ENCODE measurements around the gene RDH11. TPM values are rescaled to one million over a fixed set of nuclear protein-coding genes. Genes with fewer than 3 reads are reported as not detected.

Gene RDH11
- total RNA-seq, 1 donor from 2014 or later, result 78.2 TPM

DNA sequence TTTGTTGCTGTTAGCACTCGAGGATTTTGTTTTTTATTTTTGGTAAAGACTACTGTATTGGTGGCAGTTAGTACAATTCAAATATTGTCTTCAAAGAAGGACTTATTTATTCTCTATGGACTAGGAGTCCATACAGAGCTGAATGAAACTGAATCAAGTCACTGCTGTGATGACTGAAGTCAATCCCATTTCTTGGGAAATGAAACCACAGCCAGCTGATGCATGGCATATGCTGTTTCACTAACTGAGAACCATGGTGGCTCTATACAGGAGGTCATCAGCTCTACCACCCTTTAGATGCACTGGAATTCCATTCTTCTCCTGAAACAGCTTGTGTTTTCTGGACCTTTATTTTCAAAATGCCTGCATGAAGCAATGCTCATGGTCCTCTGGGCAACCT, 43.4 kb downstream of the RDH11 start:
- H3K36me3 ChIP-seq (ENCODE audit: control insufficient read depth, insufficient read depth, low read length), result peaks cover 1% of the 10 kb centered on the region
- TF ChIP-seq, protein P1, sequence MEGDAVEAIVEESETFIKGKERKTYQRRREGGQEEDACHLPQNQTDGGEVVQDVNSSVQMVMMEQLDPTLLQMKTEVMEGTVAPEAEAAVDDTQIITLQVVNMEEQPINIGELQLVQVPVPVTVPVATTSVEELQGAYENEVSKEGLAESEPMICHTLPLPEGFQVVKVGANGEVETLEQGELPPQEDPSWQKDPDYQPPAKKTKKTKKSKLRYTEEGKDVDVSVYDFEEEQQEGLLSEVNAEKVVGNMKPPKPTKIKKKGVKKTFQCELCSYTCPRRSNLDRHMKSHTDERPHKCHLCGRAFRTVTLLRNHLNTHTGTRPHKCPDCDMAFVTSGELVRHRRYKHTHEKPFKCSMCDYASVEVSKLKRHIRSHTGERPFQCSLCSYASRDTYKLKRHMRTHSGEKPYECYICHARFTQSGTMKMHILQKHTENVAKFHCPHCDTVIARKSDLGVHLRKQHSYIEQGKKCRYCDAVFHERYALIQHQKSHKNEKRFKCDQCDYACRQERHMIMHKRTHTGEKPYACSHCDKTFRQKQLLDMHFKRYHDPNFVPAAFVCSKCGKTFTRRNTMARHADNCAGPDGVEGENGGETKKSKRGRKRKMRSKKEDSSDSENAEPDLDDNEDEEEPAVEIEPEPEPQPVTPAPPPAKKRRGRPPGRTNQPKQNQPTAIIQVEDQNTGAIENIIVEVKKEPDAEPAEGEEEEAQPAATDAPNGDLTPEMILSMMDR (IDR thresholded peaks at IDR 0.05; ENCODE audit: insufficient read depth, low read length, poor library complexity, severe bottlenecking), result no peak

DNA sequence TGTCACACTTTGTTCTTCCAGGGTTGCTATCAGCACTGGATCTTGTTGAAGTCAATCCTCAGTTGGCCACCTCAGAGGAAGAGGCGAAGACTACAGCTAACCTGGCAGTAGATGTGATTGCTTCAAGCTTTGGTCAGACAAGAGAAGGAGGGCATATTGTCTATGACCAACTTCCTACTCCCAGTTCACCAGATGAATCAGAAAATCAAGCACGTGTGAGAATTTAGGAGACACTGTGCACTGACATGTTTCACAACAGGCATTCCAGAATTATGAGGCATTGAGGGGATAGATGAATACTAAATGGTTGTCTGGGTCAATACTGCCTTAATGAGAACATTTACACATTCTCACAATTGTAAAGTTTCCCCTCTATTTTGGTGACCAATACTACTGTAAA, 44.9 kb downstream of the RDH11 start:
- Histone ChIP-seq H3K4me3 (ENCODE audit: low read depth, low read length) (no peak overlapping the region), H3K27me3 (ENCODE audit: control insufficient read depth, insufficient read depth, low read length) (no peaks in the 10 kb centered on the region), H3K36me3 (ENCODE audit: control insufficient read depth, insufficient read depth, low read length) (peaks cover 1% of the 10 kb centered on the region)
- TF ChIP-seq, protein P1 (IDR thresholded peaks at IDR 0.05; ENCODE audit: insufficient read depth, low read length, poor library complexity, severe bottlenecking), result no peak
- no peak for DNase-seq (ENCODE audit: low read depth)

More for the DNA sequence above, 43.4 kb downstream of the RDH11 start:
- no peaks in the 10 kb centered on the region for H3K27me3 ChIP-seq (ENCODE audit: control insufficient read depth, insufficient read depth, low read length)
- H3K4me3 ChIP-seq (ENCODE audit: low read depth, low read length), result no peak overlapping the region
- no peak for DNase-seq (ENCODE audit: low read depth)

DNA sequence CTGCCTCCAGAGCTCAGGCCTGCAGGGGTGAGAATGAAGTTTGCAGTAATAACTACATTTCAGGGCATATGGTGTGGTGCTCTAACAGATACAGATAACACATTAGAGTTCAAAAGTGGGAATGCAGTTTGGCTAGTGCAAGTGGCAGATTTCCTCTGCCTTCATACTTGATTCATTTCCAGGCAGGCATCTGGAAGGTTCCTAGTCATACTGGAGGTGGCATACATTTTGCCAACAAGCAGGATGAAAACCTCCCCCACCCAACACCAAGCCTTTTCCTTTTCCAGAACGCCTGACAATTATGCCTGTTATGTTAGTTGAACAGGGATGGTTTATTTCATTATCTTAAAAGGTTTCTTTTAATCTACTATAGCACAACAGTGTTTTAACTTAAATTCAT, 45.4 kb downstream of the RDH11 start:
- Histone ChIP-seq H3K4me3 (ENCODE audit: low read depth, low read length) (no peak overlapping the region), H3K27me3 (ENCODE audit: control insufficient read depth, insufficient read depth, low read length) (no peaks in the 10 kb centered on the region), H3K36me3 (ENCODE audit: control insufficient read depth, insufficient read depth, low read length) (peaks cover 1% of the 10 kb centered on the region)
- TF ChIP-seq, protein P1 (IDR thresholded peaks at IDR 0.05; ENCODE audit: insufficient read depth, low read length, poor library complexity, severe bottlenecking), result no peak
- no peak for DNase-seq (ENCODE audit: low read depth)

DNA sequence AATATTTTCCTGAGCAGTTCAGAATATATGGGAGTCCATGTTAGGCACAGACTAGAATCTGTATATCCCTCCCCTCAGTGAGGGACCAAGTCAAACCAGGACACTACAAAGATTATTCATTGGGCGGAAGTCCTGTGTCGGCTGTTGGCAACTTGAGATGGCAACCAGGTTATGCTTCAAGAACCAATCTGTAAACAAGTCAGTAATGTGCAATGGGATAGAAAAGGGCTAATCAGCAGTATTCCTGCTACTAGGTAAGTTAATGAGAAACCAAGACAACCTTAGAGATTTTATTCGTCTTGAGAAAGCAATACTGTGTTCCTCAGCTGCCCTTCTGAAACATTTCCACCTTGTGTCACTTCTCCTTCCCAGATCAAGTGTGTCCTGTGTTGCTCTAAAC, 49.4 kb downstream of the RDH11 start:
- peaks cover 1% of the 10 kb centered on the region for H3K36me3 ChIP-seq (ENCODE audit: control insufficient read depth, insufficient read depth, low read length)
- H3K27me3 ChIP-seq (ENCODE audit: control insufficient read depth, insufficient read depth, low read length), result no peaks in the 10 kb centered on the region
- TF ChIP-seq, protein P1 (IDR thresholded peaks at IDR 0.05; ENCODE audit: insufficient read depth, low read length, poor library complexity, severe bottlenecking), result no peak
- DNase-seq (ENCODE audit: low read depth), result no peak
- H3K4me3 ChIP-seq (ENCODE audit: low read depth, low read length), result no peak overlapping the region

DNA sequence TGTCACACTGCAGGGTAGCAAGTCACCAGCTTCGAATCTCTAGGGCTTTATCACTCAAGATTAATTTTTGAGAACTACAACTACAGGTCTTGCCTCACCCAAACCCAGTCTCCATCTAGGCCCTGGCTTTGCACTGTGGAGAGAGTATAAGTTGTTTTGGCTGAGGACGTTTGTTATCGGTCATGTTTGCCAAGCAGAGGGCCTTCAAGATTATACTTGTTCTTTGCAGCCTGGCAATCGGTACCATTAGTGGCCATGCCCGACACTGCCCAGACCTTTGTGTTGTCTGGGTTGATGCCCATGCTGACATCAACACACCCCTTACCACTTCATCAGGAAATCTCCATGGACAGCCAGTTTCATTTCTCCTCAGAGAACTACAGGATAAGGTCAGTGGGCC, 50.1 kb downstream of the RDH11 start:
- peaks cover 1% of the 10 kb centered on the region for H3K36me3 ChIP-seq (ENCODE audit: control insufficient read depth, insufficient read depth, low read length)
- TF ChIP-seq, protein P1 (IDR thresholded peaks at IDR 0.05; ENCODE audit: insufficient read depth, low read length, poor library complexity, severe bottlenecking), result no peak
- no peak for DNase-seq (ENCODE audit: low read depth)
- H3K27me3 ChIP-seq (ENCODE audit: control insufficient read depth, insufficient read depth, low read length), result no peaks in the 10 kb centered on the region
- H3K4me3 ChIP-seq (ENCODE audit: low read depth, low read length), result no peak overlapping the region

DNA sequence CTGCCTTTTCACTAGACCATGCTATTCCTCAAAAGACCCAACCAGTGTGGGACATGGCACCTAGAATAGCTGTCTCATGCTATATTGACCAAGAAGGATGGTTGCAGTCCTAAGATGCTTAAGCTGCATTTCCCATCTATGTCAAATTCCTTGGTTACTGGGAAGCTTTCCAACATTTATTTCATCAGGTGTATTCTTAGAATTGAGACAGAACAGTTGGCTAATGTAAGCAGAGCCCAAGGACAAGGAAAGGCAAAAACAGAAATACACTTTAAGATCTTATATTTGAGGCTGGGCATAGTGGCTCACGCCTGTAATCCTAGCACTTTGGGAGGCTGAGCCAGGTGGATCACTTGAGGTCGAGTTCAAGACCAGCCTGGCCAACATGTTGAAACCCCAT, 51.1 kb downstream of the RDH11 start:
- no peak overlapping the region for H3K4me3 ChIP-seq (ENCODE audit: low read depth, low read length)
- TF ChIP-seq, protein P1 (IDR thresholded peaks at IDR 0.05; ENCODE audit: insufficient read depth, low read length, poor library complexity, severe bottlenecking), result no peak
- H3K36me3 ChIP-seq (ENCODE audit: control insufficient read depth, insufficient read depth, low read length), result no peaks in the 10 kb centered on the region
- DNase-seq (ENCODE audit: low read depth), result no peak
- H3K27me3 ChIP-seq (ENCODE audit: control insufficient read depth, insufficient read depth, low read length), result no peaks in the 10 kb centered on the region

All from kidney epithelial cell (primary cell).